Measurements from ENCODE around the gene ZBED1.
"Not testable (repeated sequence)": the region's sequence is repeated elsewhere in the genome, so short reads cannot be mapped to it uniquely, and the experiment has no call there.

- not testable (repeated sequence) for TF ChIP-seq CTCF (optimal IDR thresholded peaks at IDR 0.05 in 1 of 3, IDR thresholded peaks at IDR 0.05 in 1 of 3, conservative IDR thresholded peaks at IDR 0.05 in 1 of 3; ENCODE audit: extremely low read depth in 1 of 3, insufficient read depth in 2 of 3, low read length in 3 of 3); EZH2 (IDR thresholded peaks at IDR 0.05; ENCODE audit: low read length)
Measured at GRCh38 chrX:2463481-2463880, 37.3 kb downstream of the ZBED1 start.

All from keratinocyte (primary cell).